ENCODE data around the gene CAMK1D. TPM values are rescaled to one million over a fixed set of nuclear protein-coding genes. Genes with fewer than 3 reads are reported as not detected.

Gene CAMK1D
- total RNA-seq, 2 experiments from 2014 or later: 19.0 to 25.6 TPM

DNA sequence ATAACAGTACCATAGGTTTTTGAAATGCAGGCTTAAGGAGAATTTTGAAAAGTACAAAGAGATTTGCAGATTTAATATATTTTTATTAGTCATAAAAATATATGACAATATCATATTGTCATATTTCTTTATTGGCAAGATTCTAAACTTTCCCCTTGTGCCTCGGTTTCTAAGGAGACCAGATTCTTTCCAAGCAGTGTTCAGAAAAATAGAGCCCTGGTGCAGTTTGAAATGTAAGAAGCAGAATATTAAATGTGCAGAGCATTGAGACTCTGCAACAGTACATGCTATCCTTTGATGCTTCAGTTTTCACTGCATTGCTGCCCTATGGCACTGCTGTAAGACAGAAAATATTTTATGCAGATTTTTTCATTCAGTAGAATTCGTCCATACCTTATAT lies 408.9 kb downstream of the CAMK1D start:
- H2AFZ ChIP-seq (ENCODE audit: low read length): no peak overlapping the region
- POLR2A ChIA-PET: no interaction called here

DNA sequence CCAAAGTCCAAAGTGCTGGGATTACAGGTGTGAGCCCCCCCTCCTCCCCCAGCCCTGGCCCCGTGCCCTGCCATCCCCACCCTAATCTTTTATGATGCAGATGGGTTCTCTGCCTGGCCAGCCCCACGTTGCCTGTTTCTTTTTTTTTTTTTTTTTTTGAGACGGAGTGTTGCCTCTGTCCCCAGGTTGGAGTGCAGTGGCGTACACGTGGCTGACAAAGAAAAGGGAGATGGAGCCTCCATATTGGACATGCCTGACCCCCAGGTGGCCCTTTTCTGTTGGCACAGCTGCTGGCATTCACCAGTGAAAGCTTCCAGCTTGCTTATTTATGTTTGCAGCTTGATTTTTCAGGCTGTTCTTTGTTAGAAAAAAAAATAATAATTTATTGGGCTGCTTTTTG lies 416.9 kb downstream of the CAMK1D start:
- POLR2A ChIA-PET: interaction anchor here (0.6 kb wide), 1 partner anchor 17 kb away, joined by 3 read pairs; no protein-coding TSS in a partner anchor

More for the DNA sequence above, 408.9 kb downstream of the CAMK1D start:
- CTCF ChIA-PET (ENCODE audit: unreplicated experiment): interaction anchor here (0.9 kb wide), 1 partner anchor 24 kb away, joined by 3 read pairs; no protein-coding TSS in a partner anchor
- TF ChIP-seq, protein P1, sequence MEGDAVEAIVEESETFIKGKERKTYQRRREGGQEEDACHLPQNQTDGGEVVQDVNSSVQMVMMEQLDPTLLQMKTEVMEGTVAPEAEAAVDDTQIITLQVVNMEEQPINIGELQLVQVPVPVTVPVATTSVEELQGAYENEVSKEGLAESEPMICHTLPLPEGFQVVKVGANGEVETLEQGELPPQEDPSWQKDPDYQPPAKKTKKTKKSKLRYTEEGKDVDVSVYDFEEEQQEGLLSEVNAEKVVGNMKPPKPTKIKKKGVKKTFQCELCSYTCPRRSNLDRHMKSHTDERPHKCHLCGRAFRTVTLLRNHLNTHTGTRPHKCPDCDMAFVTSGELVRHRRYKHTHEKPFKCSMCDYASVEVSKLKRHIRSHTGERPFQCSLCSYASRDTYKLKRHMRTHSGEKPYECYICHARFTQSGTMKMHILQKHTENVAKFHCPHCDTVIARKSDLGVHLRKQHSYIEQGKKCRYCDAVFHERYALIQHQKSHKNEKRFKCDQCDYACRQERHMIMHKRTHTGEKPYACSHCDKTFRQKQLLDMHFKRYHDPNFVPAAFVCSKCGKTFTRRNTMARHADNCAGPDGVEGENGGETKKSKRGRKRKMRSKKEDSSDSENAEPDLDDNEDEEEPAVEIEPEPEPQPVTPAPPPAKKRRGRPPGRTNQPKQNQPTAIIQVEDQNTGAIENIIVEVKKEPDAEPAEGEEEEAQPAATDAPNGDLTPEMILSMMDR (conservative IDR thresholded peaks at IDR 0.05; ENCODE audit: low read length): no peak
- no peak for TF ChIP-seq EZH2phosphoT487 (IDR thresholded peaks at IDR 0.05; ENCODE audit: borderline replicate concordance, low read depth, low read length)
- no peak for DNase-seq (ENCODE audit: low spot score)
- Histone ChIP-seq H3K4me2 (ENCODE audit: low read length) (no peak overlapping the region), H4K20me1 (ENCODE audit: insufficient read depth, low read length) (no peaks in the 10 kb centered on the region), H3K36me3 (ENCODE audit: insufficient read depth, low read length) (no peaks in the 10 kb centered on the region), H3K4me1 (ENCODE audit: insufficient read depth, low read length, poor library complexity, severe bottlenecking) (no peaks in the 10 kb centered on the region), H3K9me3 (ENCODE audit: low read length) (no peaks in the 10 kb centered on the region), H3K9me2 (ENCODE audit: insufficient read depth, low read length) (no peaks in the 10 kb centered on the region), H3K27ac (ENCODE audit: low read depth, low read length, poor library complexity, severe bottlenecking) (no peak overlapping the region), H3K4me3 (ENCODE audit: low read depth, low read length, poor library complexity, severe bottlenecking) (no peak overlapping the region), H3K79me2 (ENCODE audit: insufficient read depth, low read depth, low read length) (no peaks in the 10 kb centered on the region)
- no TSS peak for BruUV-seq (replicated peaks)
- intact Hi-C loops (cut with micrococcal nuclease; ENCODE audit: unreplicated experiment): no loop called here

More for the DNA sequence above, 416.9 kb downstream of the CAMK1D start:
- no peak overlapping the region for H3K4me3 ChIP-seq (ENCODE audit: low read depth, low read length, poor library complexity, severe bottlenecking)
- TF ChIP-seq EZH2phosphoT487 (IDR thresholded peaks at IDR 0.05; ENCODE audit: borderline replicate concordance, low read depth, low read length): no peak
- TF ChIP-seq, protein P1 (conservative IDR thresholded peaks at IDR 0.05; ENCODE audit: low read length): no peak
- H3K4me2 ChIP-seq (ENCODE audit: low read length): no peak overlapping the region
- no peaks in the 10 kb centered on the region for H3K9me3 ChIP-seq (ENCODE audit: low read length)
- CTCF ChIA-PET (ENCODE audit: unreplicated experiment): interaction anchor here (0.6 kb wide), 1 partner anchor 84 kb away, joined by 4 read pairs; no protein-coding TSS in a partner anchor
- H3K9me2 ChIP-seq (ENCODE audit: insufficient read depth, low read length): no peaks in the 10 kb centered on the region
- intact Hi-C loops (cut with micrococcal nuclease; ENCODE audit: unreplicated experiment): no loop called here
- no peaks in the 10 kb centered on the region for H3K4me1 ChIP-seq (ENCODE audit: insufficient read depth, low read length, poor library complexity, severe bottlenecking)
- no peak for DNase-seq (ENCODE audit: low spot score)
- H3K79me2 ChIP-seq (ENCODE audit: insufficient read depth, low read depth, low read length): no peaks in the 10 kb centered on the region
- no peak overlapping the region for H3K27ac ChIP-seq (ENCODE audit: low read depth, low read length, poor library complexity, severe bottlenecking)
- no peaks in the 10 kb centered on the region for H4K20me1 ChIP-seq (ENCODE audit: insufficient read depth, low read length)
- no peak overlapping the region for H2AFZ ChIP-seq (ENCODE audit: low read length)
- peaks cover 11% of the 10 kb centered on the region for H3K36me3 ChIP-seq (ENCODE audit: insufficient read depth, low read length)
- BruUV-seq (replicated peaks): no TSS peak

Measured in OCI-LY7 (cell line).